ENCODE results near the gene FREM2. TPM values are rescaled to one million over a fixed set of nuclear protein-coding genes. Genes with fewer than 3 reads are reported as not detected.

The FREM2 gene, protein sequence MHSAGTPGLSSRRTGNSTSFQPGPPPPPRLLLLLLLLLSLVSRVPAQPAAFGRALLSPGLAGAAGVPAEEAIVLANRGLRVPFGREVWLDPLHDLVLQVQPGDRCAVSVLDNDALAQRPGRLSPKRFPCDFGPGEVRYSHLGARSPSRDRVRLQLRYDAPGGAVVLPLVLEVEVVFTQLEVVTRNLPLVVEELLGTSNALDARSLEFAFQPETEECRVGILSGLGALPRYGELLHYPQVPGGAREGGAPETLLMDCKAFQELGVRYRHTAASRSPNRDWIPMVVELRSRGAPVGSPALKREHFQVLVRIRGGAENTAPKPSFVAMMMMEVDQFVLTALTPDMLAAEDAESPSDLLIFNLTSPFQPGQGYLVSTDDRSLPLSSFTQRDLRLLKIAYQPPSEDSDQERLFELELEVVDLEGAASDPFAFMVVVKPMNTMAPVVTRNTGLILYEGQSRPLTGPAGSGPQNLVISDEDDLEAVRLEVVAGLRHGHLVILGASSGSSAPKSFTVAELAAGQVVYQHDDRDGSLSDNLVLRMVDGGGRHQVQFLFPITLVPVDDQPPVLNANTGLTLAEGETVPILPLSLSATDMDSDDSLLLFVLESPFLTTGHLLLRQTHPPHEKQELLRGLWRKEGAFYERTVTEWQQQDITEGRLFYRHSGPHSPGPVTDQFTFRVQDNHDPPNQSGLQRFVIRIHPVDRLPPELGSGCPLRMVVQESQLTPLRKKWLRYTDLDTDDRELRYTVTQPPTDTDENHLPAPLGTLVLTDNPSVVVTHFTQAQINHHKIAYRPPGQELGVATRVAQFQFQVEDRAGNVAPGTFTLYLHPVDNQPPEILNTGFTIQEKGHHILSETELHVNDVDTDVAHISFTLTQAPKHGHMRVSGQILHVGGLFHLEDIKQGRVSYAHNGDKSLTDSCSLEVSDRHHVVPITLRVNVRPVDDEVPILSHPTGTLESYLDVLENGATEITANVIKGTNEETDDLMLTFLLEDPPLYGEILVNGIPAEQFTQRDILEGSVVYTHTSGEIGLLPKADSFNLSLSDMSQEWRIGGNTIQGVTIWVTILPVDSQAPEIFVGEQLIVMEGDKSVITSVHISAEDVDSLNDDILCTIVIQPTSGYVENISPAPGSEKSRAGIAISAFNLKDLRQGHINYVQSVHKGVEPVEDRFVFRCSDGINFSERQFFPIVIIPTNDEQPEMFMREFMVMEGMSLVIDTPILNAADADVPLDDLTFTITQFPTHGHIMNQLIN (N-terminal part only)
- polyA plus RNA-seq, result not detected

DNA sequence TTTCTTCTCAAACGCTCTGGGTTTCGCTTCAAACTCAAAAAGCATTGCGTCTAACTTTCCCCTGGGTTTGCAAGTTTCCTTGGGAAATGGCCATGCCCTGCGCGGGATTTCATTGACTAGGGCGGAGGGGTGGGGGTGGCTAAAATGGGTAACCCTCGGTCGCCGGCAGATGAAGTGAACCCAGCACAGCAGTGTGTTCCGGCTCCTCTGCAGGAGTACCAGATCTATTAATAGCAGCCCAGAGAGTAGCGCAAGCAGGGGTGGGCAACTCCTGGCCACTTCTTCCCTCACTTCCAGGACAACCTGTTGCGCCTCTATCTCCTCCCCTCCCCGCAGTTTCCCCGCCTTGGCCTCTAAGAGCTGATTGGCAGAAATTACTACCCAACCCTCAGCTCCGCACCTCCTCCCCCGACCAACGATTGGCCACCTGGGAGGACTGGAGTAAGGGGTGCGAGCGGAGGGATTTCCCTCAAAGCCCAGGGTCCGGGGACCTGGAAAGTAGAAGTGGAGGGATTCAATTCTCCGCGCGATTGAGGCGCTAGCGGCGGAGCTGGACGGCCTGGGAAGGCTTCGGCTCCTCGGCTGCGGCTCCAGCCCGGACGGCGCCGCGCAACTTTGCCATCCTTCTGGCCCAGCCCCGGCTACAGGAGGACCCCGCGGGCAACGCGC lies at the start of gene FREM2:
TSS of gene FREM2 (plus strand) at position 501 of the 669 bp plus-strand sequence. CDS start 268 bp downstream, outside the sequence.
- H3K36me3 Mint-ChIP-seq, result no peaks in the 10 kb centered on the region
- H3K27ac Mint-ChIP-seq, result no peak within 1 kb of the TSS
- peaks cover 0 to 3% (median 0%) of the 10 kb centered on the region in 3 donors for H3K9me3 Mint-ChIP-seq
- peaks cover 16% of the 10 kb centered on the region for H3K27me3 Mint-ChIP-seq
- H3K4me1 Mint-ChIP-seq, result peaks cover 0 to 5% (median 0%) of the 10 kb centered on the region in 3 donors
- H3K4me3 Mint-ChIP-seq, result peak within 1 kb of the TSS in 1 of 4 donors; percentile 28

DNA sequence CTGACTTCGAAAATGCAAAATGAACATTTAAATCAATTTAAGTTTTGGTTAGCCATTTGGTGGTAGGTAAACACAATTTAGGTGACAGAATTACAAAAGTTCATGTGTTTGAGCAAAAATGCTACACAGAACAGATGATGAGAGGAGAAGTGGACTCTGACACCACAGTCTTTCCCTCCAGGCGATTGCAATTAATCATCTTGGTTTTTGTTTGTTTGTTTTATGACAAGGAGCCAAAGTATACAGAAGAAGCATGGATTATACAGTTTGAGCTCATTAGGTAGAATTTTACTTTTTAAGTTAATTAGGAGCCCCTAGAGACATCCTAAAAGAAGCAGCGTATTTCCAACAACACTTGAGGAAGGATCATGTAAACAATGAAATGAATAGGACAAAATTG lies 49.3 kb upstream of the FREM2 start:
- H3K4me3 Mint-ChIP-seq, result no peak overlapping the region
- H3K9me3 Mint-ChIP-seq, result peaks cover 0 to 2% (median 0%) of the 10 kb centered on the region in 3 donors
- H3K36me3 Mint-ChIP-seq, result no peaks in the 10 kb centered on the region
- no peaks in the 10 kb centered on the region for H3K4me1 Mint-ChIP-seq
- no peaks in the 10 kb centered on the region for H3K27me3 Mint-ChIP-seq
- H3K27ac Mint-ChIP-seq, result no peak overlapping the region

DNA sequence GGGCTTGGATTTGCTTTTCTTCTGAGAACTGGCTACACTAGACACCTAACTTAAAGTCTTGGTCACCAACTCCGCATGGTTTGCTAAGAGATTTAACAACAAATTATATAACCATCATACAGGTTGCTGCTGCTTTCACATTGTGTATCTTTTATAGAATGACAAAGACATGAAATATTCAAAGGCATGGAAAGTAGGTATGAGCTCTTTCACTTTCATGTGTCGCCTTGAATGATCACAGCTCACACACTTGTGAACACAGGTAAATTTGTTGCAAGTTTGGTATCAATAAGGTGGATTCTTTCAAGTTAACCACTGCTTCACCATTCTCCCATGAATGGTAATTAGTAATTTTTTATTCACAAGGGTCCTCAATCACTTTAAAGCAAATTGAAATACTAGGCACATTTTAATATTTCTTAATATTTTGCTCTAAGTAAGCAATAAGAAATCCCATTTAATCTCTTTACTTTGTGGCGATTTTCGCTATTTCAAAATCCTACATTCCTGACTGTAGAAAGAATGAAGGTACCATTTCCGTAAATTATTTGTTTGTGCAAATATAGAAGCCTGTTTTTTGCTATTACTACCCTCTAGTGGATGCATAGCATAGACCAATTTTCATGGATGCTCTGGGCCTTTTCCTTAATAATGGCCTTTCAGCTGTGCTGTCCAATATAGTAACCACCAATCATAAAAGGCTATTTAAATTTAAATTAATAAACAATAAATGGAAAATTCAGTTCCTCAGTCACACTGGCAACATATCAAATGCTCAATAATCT lies 45.5 kb upstream of the FREM2 start:
- H3K27me3 Mint-ChIP-seq, result no peaks in the 10 kb centered on the region

DNA sequence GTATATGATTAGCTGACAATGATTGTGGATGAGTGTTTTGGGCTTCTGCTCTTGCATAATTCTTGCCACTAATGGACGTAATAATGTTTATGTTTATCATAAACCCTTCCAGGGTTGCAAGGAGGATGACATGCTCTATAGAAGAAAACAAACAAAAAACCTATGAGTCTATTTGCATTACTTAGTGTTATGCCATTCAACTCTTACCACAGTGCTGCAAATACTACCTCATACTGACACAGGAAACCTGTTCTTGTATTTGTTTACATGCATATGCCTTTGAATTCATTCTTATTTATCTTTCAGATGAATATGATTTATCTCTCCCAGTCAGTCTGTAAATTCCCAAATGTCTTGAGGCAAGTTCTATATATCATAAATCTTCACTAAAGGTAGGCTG lies 39.6 kb upstream of the FREM2 start:
- Mint-ChIP-seq H3K4me3 (no peak overlapping the region), H3K9me3 (no peaks in the 10 kb centered on the region), H3K36me3 (no peaks in the 10 kb centered on the region), H3K4me1 (no peaks in the 10 kb centered on the region), H3K27me3 (no peaks in the 10 kb centered on the region), H3K27ac (no peak overlapping the region)

More for the DNA sequence above, 45.5 kb upstream of the FREM2 start:
- Mint-ChIP-seq H3K4me3 (no peak overlapping the region), H3K4me1 (no peaks in the 10 kb centered on the region), H3K9me3 (peaks cover 0 to 2% (median 0%) of the 10 kb centered on the region in 3 donors), H3K27ac (no peak overlapping the region), H3K36me3 (no peaks in the 10 kb centered on the region)

DNA sequence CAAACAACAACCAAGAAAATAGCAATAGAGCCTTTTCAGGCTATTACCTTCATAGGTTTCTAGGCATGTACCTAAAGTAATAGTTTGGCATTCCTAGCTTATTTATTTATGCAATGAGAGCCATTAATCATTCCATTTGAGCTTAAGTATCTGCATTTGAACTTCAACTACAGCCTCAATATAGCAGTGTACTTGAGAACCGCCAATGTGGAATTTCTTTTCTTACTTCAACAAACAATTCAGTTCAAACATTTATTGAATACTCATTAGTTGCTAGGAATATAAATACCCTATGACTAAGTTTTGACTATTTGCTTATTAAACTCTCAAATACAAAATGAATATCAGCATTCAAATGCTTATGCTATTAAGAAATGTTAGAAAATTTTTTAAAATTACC lies 38.0 kb upstream of the FREM2 start:
- Mint-ChIP-seq H3K27ac (no peak overlapping the region), H3K9me3 (no peaks in the 10 kb centered on the region), H3K27me3 (no peaks in the 10 kb centered on the region)

DNA sequence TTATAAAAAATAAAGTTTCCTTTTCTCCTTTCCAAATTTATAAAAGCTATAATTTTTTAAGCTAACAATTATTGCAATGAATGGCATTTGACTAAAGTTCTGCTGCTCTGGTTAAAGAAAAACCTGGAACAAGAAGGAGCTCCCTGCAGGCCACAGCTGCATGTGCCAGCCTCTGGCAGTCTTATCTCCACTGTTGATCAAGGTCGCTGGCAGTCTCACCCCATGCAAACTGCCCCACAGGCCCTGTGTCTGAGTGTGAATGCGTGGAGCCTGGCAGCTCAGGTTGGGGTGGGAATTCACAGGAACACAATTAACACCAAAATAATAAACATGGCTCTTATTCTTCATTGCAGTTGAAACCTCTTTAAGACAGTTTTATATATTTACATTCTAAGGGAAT lies 30.2 kb upstream of the FREM2 start:
- Mint-ChIP-seq H3K36me3 (no peaks in the 10 kb centered on the region), H3K4me1 (no peaks in the 10 kb centered on the region), H3K4me3 (no peak overlapping the region), H3K9me3 (peaks cover 0 to 3% (median 2%) of the 10 kb centered on the region in 3 donors), H3K27ac (no peak overlapping the region), H3K27me3 (no peaks in the 10 kb centered on the region)

More for the DNA sequence above, 38.0 kb upstream of the FREM2 start:
- Mint-ChIP-seq H3K4me1 (no peaks in the 10 kb centered on the region), H3K36me3 (no peaks in the 10 kb centered on the region), H3K4me3 (no peak overlapping the region)

DNA sequence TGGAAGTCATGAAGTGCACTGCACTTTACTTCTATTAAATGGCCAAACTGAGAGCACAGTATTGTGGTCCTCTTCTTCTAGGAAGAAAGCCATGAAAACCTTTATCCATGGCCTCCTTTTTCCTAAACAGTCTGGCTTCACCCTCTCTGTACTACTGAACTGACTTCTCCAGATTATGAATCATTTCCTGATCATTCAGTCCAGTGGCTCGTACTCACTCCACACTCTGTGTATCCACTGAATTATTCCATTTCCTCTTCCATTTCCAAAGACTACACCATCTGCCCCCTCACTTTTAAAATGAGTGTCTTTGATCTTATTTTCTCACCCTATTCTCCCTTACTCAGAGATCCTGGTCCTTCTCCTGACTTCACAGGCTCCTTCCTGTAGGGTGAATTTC lies 29.7 kb upstream of the FREM2 start:
- Mint-ChIP-seq H3K27me3 (no peaks in the 10 kb centered on the region), H3K27ac (no peak overlapping the region), H3K4me1 (no peaks in the 10 kb centered on the region)

DNA sequence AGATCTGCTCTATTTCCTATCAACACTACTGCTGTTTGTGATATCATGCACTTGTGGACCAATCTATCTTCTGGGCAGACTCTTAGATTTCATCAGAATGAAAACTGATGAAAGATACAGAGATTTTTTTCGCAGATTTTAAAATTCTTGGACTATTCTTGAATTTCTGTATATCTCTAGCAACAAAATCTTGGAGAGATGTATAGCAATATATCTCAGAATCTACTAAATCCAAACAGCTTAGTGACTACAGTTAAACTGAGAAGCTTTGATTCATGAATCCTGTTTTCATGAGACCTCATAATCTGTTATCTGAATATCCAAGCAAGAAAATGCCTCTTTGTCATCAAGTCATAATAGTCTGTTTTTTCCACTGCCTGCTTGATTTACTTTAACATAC lies 28.0 kb upstream of the FREM2 start:
- no peak overlapping the region for H3K27ac Mint-ChIP-seq
- H3K4me3 Mint-ChIP-seq, result no peak overlapping the region
- H3K27me3 Mint-ChIP-seq, result no peaks in the 10 kb centered on the region
- no peaks in the 10 kb centered on the region for H3K4me1 Mint-ChIP-seq
- H3K36me3 Mint-ChIP-seq, result no peaks in the 10 kb centered on the region
- H3K9me3 Mint-ChIP-seq, result peaks cover 0 to 3% (median 2%) of the 10 kb centered on the region in 3 donors

More for the DNA sequence above, 29.7 kb upstream of the FREM2 start:
- no peaks in the 10 kb centered on the region for H3K36me3 Mint-ChIP-seq
- H3K9me3 Mint-ChIP-seq, result peaks cover 0 to 3% (median 2%) of the 10 kb centered on the region in 3 donors
- no peak overlapping the region for H3K4me3 Mint-ChIP-seq

DNA sequence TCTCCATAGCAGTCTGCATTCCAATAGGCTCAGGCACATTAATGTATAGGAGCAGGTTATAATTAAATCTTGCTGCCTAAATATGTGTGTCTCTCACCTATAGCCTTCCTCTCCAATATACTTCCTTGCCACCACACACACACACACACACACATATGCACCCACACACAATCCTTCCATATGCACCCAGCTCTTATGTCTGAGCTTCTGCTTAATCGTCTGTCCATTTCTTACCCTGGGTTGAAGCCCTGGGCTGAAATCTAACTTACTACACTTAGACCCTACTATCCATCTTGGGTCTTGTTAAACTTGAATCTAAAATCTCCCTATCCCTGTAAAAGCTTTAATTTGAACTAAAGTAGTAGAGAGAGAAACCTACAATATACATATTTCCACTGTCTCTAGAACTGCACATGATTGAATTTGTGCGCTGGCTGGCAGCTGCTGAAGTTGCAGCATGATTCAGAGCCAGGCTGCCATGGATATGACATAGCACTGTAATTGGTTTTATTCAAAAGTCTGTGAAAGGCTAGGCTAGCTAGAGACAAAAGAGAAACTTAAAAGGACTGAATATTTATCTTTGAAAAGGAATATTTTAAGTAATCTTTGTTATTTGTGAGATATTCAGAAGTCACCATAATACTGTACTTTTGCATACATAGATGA lies 25.7 kb upstream of the FREM2 start:
- H3K4me3 Mint-ChIP-seq, result no peak overlapping the region
- H3K36me3 Mint-ChIP-seq, result no peaks in the 10 kb centered on the region
- no peaks in the 10 kb centered on the region for H3K27me3 Mint-ChIP-seq
- H3K4me1 Mint-ChIP-seq, result no peaks in the 10 kb centered on the region
- H3K9me3 Mint-ChIP-seq, result peaks cover 0 to 2% (median 0%) of the 10 kb centered on the region in 3 donors
- H3K27ac Mint-ChIP-seq, result no peak overlapping the region

DNA sequence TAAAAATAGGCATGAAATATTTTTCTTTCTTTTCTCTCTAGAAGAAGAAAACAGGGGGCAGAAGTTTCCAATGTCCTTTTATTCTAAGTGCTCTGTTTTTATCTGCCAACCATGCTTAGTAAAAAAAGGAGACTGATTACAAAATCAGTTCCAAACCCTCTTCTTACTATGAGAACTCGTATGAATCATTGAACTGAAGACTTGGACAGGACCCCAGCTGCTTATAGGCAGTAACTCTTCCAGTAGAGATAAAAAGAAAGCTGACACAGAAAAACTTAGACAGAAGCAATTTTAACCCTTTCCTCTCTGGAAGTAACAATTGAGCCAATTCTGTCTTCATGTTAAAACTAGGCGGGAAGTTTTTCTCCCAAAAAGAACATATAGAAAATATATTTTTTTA lies 24.5 kb upstream of the FREM2 start:
- H3K36me3 Mint-ChIP-seq, result no peaks in the 10 kb centered on the region
- no peak overlapping the region for H3K4me3 Mint-ChIP-seq
- H3K4me1 Mint-ChIP-seq, result no peaks in the 10 kb centered on the region
- no peaks in the 10 kb centered on the region for H3K27me3 Mint-ChIP-seq
- H3K27ac Mint-ChIP-seq, result no peak overlapping the region
- H3K9me3 Mint-ChIP-seq, result peaks cover 0 to under 1% (median 0%) of the 10 kb centered on the region in 3 donors

DNA sequence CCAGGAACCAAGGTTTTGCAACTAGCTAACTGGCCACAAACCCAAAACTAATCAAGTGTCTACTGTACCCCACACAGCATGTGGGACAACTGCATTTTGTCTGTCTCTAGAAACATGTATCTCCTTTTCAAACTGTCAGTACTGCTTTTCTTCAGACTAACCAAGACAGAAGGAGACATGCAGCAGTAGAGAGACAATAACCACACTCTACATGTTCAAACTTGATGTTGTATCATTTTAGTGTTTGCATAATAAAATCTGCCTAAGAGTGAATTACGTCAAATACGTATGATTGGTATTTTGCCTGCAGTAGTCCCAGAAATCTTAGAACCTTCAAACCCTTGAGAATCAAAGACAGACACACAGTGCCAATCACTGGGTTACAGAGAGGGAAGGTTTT lies 22.0 kb upstream of the FREM2 start:
- no peak overlapping the region for H3K27ac Mint-ChIP-seq

DNA sequence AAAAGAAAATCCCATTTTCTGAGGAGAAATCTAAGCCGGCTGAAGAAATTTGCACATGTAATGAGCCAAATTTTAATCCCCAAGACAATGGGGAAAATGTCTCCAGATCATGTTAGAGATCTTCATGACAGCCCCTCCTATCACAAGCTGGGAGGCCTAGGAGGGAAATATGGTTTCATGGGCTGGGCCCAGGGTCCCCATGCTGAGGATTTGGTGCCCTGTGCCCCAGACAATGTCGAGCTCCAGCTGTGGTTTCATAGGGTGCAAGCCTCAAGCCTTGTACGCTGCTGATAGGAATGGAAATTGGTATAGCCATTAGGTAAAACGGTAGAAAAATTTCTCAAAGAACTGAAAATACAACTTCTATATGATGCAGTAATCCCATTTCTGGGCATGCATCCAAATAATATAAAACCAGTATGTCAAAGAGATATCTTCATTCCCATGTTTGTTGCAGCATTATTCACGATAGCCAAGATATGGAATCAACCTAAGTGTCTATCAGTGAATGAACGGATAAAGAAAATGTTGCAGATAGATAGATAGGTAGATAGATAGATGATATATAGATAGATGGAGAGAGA lies 19.3 kb upstream of the FREM2 start:
- peaks cover 2% of the 10 kb centered on the region for H3K27me3 Mint-ChIP-seq
- no peak overlapping the region for H3K27ac Mint-ChIP-seq
- H3K9me3 Mint-ChIP-seq, result peaks cover 0 to 2% (median 0%) of the 10 kb centered on the region in 3 donors
- no peaks in the 10 kb centered on the region for H3K36me3 Mint-ChIP-seq
- no peak overlapping the region for H3K4me3 Mint-ChIP-seq
- no peaks in the 10 kb centered on the region for H3K4me1 Mint-ChIP-seq

More for the DNA sequence above, 22.0 kb upstream of the FREM2 start:
- Mint-ChIP-seq H3K36me3 (no peaks in the 10 kb centered on the region), H3K9me3 (peaks cover 0 to 2% (median 0%) of the 10 kb centered on the region in 3 donors), H3K27me3 (no peaks in the 10 kb centered on the region), H3K4me3 (no peak overlapping the region), H3K4me1 (no peaks in the 10 kb centered on the region)

Measured in IgD-negative memory B cell (primary cell).